Neural crest cell (in vitro differentiated cells): ENCODE results near the gene MICAL3. TPM values are rescaled to one million over a fixed set of nuclear protein-coding genes. Genes with fewer than 3 reads are reported as not detected.
A peak's percentile ranks its signal among the peaks of the same experiment; 100 is the strongest.

Source experiments
- DNase-seq: peaks from one replicate; pipeline ENCODE4 v3.0.0; 2021; ENCODE audit warnings: low read depth, mixed read lengths, low spot score
- H3K27ac Mint-ChIP-seq: one replicate; pipeline ENCODE4 v1.8.0; 2021; ENCODE audit warnings: mild to moderate bottlenecking, mixed read lengths; ENCODE audit not compliant: unreplicated experiment
- H3K27me3 Mint-ChIP-seq: 2 replicates; pipeline ENCODE4 v1.8.0; 2021; ENCODE audit warnings: low read depth, mild to moderate bottlenecking, mixed read lengths
- H3K36me3 Mint-ChIP-seq: 2 replicates; pipeline ENCODE4 v1.8.0; 2021; ENCODE audit warnings: low read depth, mild to moderate bottlenecking, mixed read lengths
- H3K4me1 Mint-ChIP-seq: 2 replicates; pipeline ENCODE4 v1.8.0; 2021; ENCODE audit warnings: mixed read lengths
- H3K4me3 Mint-ChIP-seq: one replicate; pipeline ENCODE4 v1.8.0; 2021; ENCODE audit warnings: mild to moderate bottlenecking, mixed read lengths
- H3K9me3 Mint-ChIP-seq: 2 replicates; pipeline ENCODE4 v1.8.0; 2021; ENCODE audit warnings: mixed read lengths
- total RNA-seq: library from RNA; stranded (reverse); gene quantifications from 2 replicates; pipeline ENCODE4 v1.2.1, GENCODE V29; 2021
- TF ChIP-seq, protein P1 (sequence below): fragments of 200-600 bp; sonication (generic); conservative IDR thresholded peaks from 2 replicates; pipeline ENCODE4 v1.5.0; 2021; ENCODE audit warnings: antibody characterized with exemption, mild to moderate bottlenecking

Gene MICAL3
- total RNA-seq, 1 donor from 2014 or later = 84.5 TPM

DNA sequence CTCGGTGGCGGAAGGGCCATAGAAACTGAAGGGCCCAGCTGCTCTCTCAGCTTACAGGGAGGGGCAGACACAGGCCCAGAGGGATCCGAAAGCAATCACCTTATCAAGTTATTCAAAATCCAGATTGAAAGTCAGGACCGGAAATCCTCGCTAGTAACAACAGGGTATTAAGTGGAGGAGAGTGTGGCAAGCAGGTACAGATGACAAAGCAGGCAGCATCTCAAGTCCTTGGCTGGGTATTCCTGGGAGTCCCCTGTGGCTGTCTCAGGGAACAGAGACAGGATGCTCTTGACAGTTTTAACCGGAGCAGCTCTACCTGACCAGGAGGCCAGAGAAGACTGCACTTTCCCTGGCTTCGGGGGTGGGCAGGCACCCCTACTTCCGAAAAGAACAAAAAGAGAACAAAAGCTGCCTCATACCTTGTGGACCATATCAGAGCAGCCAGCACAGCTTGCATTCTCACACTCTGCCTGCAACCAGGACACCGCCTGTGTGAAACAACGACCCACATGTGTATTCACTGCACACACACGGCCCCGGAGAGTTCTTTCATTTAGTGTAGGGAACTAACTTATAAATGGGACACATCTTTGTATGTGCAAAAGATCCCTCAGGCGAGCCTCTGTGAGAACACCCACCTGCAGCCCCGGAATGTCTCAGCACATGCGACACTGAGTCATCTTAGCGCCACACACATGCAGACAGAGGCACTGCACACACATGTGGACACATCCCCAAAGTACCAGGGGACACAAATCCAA, 78.3 kb downstream of the MICAL3 start:
- Mint-ChIP-seq H3K4me3 (no peak overlapping the region), H3K27ac (peak overlapping the region; percentile 40), H3K36me3 (no peaks in the 10 kb centered on the region), H3K27me3 (no peaks in the 10 kb centered on the region), H3K9me3 (no peaks in the 10 kb centered on the region), H3K4me1 (peaks cover 75% of the 10 kb centered on the region)
- DNase-seq = no peak
- TF ChIP-seq, protein P1, sequence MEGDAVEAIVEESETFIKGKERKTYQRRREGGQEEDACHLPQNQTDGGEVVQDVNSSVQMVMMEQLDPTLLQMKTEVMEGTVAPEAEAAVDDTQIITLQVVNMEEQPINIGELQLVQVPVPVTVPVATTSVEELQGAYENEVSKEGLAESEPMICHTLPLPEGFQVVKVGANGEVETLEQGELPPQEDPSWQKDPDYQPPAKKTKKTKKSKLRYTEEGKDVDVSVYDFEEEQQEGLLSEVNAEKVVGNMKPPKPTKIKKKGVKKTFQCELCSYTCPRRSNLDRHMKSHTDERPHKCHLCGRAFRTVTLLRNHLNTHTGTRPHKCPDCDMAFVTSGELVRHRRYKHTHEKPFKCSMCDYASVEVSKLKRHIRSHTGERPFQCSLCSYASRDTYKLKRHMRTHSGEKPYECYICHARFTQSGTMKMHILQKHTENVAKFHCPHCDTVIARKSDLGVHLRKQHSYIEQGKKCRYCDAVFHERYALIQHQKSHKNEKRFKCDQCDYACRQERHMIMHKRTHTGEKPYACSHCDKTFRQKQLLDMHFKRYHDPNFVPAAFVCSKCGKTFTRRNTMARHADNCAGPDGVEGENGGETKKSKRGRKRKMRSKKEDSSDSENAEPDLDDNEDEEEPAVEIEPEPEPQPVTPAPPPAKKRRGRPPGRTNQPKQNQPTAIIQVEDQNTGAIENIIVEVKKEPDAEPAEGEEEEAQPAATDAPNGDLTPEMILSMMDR = no peak

DNA sequence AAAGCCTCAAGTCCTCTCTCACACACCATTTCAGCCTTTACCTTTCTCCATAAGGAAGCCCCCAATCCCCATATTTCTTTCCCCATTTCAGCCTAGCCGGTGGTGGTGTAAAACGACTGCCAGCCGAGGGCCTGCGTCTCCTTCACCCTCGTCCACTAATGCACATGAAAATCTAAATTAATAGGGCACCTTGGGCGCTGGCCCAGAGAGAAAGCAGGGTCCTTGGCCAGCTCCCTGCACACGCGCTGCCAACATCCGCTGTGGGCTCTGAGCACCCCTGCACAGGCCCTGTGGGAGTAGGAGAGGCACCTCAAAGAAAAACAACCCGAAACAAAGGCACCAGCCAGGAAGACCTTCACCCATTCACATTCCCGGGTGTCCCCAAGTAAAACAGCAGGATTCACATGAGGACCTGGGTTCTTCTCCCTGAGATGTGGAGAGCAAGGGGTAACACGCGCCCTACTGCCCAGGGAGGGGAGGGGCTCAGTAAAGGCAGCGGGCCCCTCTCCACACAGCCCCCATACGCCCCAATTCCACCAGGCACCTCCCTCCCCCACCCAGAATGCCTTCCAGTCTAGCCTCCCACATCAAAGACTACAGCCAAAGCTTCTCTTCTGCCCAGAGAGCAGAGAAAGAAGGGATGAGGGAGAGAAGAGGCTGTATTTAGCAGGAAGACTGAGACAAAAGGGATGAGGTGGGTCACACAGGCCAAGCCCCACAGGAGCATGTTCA, 79.0 kb downstream of the MICAL3 start:
- TF ChIP-seq, protein P1 = no peak
- Mint-ChIP-seq H3K4me3 (no peak overlapping the region), H3K36me3 (no peaks in the 10 kb centered on the region), H3K27me3 (no peaks in the 10 kb centered on the region), H3K9me3 (no peaks in the 10 kb centered on the region), H3K4me1 (peaks cover 69% of the 10 kb centered on the region), H3K27ac (peak overlapping the region; percentile 38)
- DNase-seq = no peak

DNA sequence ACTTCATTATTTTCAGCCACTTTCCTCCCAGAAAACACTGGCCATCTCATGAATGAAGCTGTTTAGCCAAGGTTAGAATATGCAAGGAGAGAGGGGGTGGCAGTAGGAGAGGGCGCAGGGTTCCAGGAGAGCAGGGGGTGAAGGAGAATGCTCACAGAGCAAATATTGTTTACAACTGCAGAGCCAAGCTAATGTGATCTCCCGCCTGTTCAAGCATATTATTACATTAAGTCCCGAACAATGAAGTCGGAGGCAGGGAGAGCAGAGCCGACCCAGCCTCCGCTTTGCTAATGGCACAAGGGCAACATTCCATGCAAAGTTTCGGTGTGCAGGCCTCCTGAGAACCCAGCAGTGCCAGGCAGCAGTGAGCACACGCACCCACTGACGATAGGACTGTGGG, 80.1 kb downstream of the MICAL3 start:
- Mint-ChIP-seq H3K9me3 (no peaks in the 10 kb centered on the region), H3K4me3 (no peak overlapping the region), H3K27me3 (no peaks in the 10 kb centered on the region), H3K36me3 (no peaks in the 10 kb centered on the region), H3K4me1 (peaks cover 64% of the 10 kb centered on the region), H3K27ac (peak overlapping the region; percentile 93)
- no peak for DNase-seq
- TF ChIP-seq, protein P1 = no peak

DNA sequence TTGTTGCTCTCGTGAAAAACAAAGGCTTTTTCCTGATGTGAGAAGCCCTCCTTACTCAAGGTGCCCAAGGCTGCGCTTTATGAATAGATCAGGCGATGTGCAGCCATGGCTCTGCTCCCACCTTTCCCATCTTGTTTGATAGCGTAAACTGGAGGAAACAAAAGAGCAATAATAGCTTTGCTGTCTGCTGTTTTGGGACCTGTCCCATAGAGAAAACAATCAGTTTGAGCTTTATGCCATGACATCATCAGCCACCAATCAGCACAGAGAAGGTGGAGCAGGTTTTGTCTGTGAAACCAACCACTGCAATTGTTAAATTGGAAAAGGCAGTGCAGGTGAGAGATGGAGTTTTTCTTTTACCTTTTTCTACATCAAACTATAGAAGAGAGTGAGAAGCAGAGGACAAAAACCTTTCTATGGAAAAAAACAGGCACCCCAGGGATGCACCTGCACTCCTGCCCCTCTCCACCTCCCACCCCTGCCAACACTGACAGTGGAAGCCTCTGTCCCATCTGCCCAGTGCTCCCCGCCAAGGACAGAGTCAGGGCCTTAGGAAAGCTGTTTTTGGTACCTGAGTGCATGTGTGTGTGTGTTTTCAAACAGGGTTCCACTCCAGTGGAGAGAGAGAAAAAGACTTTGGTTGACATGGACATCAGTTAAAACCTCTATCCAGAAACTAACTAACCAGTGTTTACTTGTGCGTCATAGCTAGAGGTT, 80.7 kb downstream of the MICAL3 start:
- TF ChIP-seq, protein P1 = no peak
- H3K4me1 Mint-ChIP-seq = peaks cover 64% of the 10 kb centered on the region
- DNase-seq = no peak
- H3K27ac Mint-ChIP-seq = peak overlapping the region; percentile 93
- H3K4me3 Mint-ChIP-seq = no peak overlapping the region
- H3K9me3 Mint-ChIP-seq = no peaks in the 10 kb centered on the region
- H3K36me3 Mint-ChIP-seq = peaks cover 2% of the 10 kb centered on the region
- H3K27me3 Mint-ChIP-seq = no peaks in the 10 kb centered on the region

DNA sequence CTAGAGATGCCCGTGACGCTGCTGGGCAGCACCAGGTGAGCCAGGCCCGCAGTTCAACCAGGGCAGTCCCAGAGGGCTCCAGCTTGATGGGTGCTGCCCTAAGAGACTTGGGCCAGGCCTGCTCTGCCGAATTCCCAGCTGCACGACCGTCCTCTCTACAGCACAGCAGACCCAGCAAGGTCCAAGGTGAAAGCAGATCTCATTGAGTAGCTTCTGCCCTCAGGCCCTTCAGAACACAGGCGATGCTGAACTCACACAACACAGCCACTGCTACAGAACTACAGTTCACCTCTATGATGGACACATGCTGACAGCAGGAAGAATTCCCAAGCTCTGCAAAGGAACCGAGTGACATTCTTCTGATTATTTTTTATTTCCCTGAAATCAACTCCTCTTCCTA, 81.6 kb downstream of the MICAL3 start:
- Mint-ChIP-seq H3K4me3 (no peak overlapping the region), H3K4me1 (peaks cover 61% of the 10 kb centered on the region), H3K36me3 (peaks cover 2% of the 10 kb centered on the region), H3K27me3 (no peaks in the 10 kb centered on the region), H3K27ac (peak overlapping the region; percentile 51), H3K9me3 (no peaks in the 10 kb centered on the region)
- TF ChIP-seq, protein P1 = no peak
- no peak for DNase-seq
